GM15510 (cell line): ENCODE data around the gene HOXA13.

Experiments used
- POLR2A ChIP-seq: IDR thresholded peaks from 3 replicates; pipeline ENCODE4 v1.6.1; 2011; ENCODE audit warnings: borderline replicate concordance; ENCODE audit not compliant: insufficient read length; ENCODE audit errors: extremely low read depth

HOXA13 gene

DNA sequence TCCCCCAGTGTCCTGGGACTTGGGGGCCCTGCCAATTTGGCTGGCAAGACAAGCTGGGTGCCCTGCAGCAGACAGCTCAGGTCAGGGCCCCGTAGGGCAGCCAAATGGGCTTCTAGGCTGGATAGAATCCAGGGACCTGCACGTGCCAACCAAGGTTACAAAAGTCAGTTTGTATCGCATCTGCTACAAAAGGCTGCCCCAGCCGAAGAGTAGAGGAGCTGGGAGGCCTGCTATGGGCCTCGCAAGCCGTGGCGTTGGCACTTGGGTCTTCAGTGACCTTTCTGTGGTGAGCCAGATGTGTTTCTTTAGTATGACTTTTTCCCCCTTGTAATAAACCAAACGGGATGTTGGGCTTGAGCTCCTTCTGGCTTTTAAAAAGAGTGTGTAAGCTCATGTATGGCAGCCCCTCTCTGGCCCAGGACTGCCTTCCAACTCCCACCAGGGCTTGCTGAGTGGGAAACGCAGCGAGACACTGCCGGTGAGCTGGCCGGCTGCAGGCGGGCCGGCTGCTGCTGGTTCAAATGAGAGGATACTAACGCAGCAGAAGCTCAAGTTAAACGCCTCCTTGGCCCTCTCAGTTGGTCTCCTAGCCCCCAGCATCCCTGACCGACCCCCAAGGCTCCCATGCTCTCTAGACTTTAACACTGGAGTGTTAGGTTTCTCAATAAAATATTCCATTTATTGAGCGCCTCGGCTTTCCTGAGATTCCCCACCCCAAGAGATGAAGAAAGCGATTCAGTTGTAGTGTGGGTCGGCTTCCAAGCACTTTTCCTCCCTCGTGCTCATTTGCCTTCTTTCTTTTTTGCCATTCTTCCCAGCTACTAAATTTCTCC lies 22.7 kb downstream of the HOXA13 start:
- no peak for TF ChIP-seq POLR2A

DNA sequence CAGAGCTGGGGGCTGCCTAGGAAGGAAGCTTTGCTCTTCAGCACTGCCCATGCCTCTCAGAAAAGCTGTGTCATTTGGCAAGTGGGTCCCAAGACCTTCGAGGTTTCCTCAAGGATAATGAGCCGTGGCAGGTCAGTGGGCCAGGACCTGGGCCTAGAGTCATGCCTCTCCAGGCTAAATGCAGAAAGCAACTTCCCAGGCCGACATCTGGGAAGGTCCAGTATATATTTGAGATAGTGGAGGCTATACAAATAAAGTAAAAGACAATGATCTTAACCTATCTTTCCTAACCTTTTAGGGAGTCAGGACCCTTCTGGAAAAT lies 23.4 kb downstream of the HOXA13 start:
- no peak for TF ChIP-seq POLR2A

DNA sequence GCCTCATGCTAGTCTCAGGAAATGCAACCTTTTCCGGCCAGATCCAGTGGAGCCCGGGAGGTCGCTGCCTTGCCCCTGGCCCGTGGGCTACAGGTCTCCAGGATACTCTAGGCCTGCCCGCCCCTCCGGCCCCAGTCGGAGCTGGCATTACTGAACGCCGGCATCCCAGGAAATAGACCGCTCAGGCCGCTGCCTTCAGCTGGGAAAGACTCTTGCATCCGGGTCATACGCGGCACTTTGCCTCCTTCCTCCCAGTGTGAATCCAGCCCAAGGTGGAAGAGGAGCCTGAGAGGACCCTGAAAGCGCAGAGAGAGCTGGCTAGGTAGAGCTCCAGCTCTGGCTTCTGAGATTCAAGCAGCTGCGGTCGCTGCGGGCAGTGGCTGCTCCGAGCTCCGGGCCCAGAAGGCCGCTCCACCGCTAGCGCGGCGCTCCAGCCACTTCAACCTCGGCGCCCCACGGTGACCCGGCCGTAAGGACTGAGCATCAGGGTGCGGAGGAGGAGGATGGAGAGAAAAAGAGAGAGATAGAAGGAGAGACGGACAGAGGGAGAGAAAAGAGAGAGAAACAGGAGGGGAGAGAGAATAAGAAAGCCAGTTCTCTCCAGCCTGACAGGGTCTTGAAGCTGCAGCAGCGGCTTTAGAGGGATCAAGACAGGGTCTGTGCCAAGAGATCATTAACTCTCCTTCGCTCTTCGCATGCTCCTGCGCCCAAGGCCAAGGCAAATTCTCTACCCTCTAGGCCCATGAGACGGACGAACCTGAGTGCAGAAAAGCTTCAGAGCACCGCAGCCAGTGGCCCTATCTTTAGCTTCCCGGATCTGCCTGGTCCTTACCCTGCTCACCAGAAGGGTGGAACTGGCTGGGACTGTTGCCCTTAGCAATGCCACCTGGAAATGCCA lies 24.0 kb downstream of the HOXA13 start:
- TF ChIP-seq POLR2A = no peak

DNA sequence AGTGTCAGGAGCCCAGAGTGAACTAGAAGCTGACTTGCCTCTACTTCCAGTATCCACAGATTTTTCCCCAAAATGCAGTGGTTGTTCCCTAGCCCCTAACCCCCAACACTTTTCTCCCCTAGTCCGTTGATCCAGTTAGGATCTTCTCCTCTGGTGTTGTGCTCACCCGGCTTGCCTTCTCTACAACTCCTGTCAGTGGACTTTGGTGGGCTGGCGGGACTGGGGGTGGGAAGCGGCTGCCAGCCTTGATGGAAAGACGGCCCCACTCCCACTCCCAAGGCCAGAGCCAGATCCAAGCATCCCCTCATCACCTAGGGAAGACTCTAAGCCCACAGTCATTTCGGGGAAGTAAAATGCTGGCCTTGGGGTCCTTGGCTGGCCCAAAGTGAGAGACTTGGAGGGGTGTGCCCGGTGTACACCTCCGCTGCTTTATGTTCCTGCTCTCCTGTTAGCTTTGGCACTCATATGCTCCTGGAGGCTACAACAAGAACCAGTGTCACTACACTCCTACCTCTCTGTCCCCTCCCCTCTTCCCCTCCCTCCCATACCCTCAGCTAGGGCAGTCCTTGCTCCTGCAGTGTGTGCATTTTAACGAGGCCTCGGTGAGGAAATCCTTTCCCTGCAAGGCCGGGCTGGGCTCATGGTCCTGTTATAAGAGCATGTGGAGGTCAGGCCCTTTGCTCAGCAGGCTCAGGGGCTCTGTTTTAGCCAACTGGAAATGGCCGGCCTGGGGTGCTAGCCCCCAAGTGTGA lies 24.8 kb downstream of the HOXA13 start:
- no peak for TF ChIP-seq POLR2A

DNA sequence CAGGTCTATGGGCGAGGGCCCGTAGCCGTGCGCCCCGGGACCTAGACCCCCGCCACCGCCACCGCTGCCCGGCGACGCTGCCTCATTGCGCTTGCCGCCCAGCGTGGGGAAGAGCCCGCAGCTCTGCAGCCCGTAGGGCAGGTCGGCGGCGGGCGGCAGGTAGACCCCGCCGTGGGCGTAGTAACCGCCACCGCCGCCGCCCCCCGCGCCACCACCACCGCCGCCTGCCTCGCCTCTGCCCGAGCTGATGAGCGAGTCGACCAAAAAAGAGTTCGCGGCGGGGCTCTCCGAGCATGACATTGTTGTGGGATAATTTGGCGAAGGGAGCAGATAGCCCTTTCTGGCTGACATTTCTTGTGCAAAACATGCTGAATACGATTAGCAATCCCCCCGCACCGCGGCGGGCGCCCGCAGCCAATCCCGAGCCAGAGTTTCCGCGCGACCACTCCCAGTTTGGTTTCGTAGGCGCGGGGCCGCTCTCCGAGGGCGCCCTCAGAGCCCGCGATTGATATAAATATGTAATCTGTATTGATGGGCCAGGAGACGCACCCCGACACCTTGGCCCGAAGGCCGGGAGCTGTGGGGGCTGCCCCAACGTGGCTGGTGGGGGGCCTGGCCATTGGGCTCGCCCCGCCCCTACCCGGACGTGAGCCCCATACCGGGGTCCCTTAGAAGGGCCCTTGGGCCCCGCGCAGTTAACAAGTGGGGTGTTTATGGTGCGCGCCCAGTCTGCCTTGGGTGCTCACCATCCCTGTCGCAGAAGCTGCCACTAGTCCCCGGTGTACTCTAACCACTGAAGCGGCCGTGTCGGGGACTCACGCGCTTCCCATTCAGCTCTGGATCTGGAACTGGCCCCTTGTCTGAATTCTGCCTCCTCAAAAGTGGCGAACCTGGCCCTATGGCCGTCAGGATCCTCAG lies 25.7 kb downstream of the HOXA13 start, which contains the start of gene HOXA10:
Gene HOXA10 (minus strand): TSS at position 365 of the 918 bp plus-strand sequence. CDS start 14 bp downstream, at position 351.
- no peak for TF ChIP-seq POLR2A

DNA sequence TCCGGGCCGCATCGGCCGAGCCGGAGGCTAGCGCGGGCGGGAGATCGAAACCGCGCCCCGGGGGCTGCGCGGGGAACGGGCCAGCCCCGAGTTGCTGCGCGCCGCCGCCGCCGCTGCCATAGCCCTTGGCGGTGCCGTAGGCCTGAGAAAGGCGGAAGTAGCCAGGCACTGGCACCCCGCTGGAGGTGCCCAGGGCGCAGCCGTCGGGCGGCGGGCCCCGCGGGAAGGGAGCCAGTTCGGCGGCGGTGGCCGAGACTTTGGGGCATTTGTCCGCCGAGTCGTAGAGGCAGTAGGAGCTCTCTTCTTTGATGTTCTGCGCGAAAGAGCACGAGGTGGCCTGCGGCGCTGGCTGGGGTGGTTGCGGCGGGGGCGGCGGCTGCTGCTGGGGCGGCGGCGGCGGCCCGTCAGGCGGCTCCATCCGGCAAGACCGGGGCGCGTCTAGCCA lies 26.4 kb downstream of the HOXA13 start:
- no peak for TF ChIP-seq POLR2A

DNA sequence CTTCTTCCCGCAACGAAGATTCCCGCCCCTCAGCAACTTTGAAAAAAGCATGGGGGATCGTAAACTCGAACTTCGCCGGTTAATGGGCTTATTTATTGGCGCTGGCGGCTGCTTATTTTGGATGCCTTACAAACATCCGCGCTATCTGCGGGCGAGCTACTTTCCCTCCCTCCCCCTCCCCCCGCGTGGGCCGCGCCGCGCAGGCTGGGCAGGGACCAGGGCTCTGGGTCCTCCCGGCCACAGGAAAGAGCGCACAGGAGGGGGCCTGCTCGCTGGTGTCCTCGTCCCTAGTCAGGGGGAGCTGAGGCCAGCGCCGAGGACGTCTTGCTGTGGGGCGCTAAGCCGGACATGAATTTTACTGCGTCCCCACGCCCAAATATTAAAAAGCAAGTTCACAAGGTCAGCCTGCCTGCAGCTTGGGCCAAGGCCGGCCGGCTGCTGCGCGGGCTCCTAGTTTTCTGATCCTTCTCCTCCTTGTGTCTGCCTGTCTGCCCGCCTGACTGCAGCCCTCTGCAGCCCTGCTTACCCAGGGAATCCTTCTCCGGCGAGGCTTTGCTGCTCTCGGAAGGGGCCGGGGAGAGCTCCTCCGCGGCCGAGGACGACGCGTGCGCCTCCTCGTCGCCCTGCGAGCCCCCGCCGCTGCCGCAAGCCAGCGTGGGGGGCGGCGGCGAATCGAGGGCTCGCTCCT lies 26.9 kb downstream of the HOXA13 start:
- no peak for TF ChIP-seq POLR2A

DNA sequence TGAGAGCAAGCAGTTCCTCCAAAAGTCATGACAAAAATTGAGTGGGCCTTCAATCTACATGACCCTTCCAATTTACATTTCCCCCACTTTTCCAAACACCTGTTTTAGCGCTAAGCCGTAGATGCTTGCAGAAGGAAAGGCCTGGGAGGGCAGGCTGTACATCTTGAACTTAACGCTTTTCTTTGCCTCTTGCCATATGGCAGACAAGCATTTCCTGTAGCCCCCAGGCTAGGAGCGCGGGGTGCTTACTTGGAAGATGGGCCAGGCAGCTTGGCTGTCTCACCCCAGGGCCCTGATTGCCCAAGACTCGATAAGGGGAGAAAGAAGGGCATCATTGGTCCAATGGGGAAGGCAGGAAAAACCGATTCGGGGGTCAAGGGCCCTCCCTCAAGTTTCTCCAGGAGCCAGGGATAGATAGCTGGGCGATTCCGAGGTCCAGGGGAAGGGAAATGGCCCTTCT lies 27.5 kb downstream of the HOXA13 start:
- no peak for TF ChIP-seq POLR2A

DNA sequence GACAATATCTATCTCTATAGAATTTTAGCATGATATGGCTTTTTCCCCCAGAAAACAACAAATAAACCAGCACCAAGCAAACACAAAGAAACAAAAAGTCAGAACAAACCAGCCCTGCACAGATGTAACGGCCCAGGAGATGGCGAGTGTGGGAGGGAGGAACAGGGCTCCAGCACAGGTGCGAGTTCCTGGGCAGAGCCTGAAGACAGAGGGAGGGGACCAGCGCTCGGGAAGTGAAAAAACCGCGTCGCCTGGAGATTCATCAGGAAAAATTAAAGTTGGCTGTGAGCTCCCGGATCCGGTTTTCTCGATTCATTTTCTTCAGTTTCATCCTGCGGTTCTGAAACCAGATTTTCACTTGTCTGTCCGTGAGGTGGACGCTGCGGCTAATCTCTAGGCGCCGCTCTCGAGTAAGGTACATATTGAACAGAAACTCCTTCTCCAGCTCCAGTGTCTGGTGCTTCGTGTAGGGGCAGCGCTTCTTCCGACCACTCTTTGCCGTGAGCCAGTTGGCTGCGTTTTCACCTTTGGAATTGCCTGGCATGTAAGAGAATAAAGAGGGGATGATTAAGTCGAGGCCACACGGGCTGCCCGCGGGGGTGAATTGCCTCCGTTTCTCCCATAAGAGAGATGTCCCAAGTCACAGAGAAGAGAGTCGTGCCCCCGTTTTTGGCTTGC lies 28.1 kb downstream of the HOXA13 start:
- TF ChIP-seq POLR2A = no peak

DNA sequence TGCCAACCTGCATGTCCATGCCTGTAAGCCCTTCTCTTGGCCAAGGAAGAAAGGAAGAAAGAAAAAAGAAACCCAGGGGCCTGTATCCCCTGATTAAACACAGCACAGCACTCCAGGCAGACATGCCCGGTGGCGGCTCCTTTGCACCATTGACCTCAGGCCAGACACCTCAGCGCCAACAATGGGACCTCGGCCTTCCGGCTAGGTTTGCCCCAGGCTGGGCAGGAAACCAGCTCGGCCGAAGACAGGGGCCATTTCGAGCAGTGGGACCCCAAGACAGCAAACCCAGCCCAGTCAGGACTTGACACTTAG lies 28.6 kb downstream of the HOXA13 start:
- TF ChIP-seq POLR2A = no peak

DNA sequence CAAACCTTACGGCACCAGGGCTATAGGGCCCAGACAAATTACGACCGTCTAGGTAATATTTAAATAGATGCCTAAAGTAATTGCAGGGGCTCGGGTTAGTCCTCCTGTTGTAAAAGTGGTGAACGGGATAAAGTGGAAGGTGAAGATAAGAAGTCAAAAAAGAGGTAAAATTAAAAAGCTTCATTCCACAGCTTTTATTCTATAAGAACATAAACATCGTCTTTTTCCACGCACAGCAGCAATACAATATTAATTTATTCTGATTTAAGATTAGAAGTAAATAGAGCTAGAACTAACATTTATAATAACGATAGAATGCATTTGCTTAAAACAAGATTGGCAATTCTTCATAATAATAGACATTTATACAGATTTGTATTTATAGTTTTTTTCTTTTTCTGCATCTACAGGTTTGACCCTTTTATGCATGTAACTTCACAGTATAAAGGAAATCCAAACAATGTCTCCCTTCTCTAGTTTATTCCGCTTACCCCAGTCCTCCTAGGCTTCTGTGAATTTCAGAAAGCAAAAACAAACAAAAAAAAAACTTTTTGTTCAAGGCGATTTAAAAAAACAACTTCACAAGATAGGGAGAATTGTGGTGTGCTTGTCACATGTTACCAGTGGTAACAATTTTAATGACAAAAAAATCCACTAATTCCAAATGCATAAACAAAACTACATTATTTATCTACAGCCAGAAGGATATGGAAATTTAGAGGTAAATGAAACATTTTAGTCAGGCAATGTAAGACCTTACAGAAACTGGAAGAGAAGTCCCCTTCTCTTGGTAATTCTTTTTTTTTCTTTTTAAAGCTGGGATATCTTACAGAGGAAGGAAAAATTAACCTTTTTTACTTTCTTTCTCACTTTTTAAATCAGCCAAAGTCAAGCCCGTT lies 29.2 kb downstream of the HOXA13 start:
- TF ChIP-seq POLR2A = no peak
